GM12865 (cell line): ENCODE measurements around the gene LSM3.

Source experiments
- DNase-seq: peaks from one replicate; pipeline ENCODE4 v3.0.0; 2010; ENCODE audit warnings: low read depth
- H3K4me3 ChIP-seq: 2 replicates; pipeline ENCODE4 v1.5.1; 2011; ENCODE audit warnings: mild to moderate bottlenecking, low read depth, low read length, control low read depth
- TF ChIP-seq, protein P1 (sequence below): IDR thresholded peaks from 2 replicates; pipeline ENCODE4 v1.5.1; 2011; ENCODE audit warnings: low read length, control low read depth, low read depth, inconsistent platforms; ENCODE audit not compliant: insufficient read depth; ENCODE audit errors: missing control alignments

LSM3 gene

DNA sequence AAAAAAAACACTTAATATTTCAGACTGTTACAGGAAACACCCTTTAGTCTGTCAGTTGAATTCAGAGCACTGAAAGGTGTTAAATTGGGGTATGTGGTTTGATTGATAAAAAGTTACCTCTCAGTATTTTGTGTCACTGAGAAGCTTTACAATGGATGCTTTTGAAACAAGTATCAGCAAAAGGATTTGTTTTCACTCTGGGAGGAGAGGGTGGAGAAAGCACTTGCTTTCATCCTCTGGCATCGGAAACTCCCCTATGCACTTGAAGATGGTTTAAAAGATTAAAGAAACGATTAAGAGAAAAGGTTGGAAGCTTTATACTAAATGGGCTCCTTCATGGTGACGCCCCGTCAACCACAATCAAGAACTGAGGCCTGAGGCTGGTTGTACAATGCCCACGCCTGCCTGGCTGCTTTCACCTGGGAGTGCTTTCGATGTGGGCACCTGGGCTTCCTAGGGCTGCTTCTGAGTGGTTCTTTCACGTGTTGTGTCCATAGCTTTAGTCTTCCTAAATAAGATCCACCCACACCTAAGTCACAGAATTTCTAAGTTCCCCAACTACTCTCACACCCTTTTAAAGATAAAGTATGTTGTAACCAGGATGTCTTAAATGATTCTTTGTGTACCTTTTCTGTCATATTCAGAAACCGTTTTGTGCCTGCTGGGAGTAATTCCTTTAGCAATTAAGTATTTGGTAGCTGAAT, 35.9 kb upstream of the LSM3 start:
- no peak overlapping the region for H3K4me3 ChIP-seq
- no peak for DNase-seq
- TF ChIP-seq, protein P1, sequence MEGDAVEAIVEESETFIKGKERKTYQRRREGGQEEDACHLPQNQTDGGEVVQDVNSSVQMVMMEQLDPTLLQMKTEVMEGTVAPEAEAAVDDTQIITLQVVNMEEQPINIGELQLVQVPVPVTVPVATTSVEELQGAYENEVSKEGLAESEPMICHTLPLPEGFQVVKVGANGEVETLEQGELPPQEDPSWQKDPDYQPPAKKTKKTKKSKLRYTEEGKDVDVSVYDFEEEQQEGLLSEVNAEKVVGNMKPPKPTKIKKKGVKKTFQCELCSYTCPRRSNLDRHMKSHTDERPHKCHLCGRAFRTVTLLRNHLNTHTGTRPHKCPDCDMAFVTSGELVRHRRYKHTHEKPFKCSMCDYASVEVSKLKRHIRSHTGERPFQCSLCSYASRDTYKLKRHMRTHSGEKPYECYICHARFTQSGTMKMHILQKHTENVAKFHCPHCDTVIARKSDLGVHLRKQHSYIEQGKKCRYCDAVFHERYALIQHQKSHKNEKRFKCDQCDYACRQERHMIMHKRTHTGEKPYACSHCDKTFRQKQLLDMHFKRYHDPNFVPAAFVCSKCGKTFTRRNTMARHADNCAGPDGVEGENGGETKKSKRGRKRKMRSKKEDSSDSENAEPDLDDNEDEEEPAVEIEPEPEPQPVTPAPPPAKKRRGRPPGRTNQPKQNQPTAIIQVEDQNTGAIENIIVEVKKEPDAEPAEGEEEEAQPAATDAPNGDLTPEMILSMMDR, result no peak

- no peak for DNase-seq
- no peak overlapping the region for H3K4me3 ChIP-seq
- TF ChIP-seq, protein P1, result no peak
Measured at GRCh38 chr3:14143271-14144225, 35.1 kb upstream of the LSM3 start.

DNA sequence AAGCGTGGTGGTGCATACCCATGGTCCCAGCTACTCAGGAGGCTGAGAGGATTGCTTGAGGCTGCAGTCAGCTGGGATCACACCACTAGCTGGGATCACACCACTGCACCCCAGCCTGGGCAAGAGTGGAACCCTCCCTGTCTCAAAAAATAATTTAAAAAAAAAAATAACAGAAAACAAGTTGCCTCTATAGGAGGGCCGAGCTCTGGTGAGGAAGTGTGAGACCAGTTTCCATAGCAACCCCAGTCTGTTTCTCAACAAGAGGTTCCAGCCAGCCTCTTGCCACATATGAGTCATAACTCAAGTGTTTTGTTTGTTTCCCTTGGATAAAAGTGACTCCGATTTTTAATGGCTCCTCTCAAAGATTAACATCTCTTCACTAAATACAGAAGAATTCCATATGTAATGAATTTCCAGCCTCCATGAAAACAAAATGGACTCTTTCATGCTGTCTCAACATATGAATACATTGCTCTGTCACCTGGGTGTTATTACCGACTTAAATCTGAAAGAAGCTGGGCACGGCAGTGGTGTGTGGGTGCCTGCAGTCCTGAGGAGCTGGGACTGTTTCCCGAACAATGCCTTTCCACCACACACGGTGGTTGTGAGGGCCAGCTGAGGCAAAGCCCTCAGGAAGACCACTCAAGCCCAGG, 34.1 kb upstream of the LSM3 start:
- DNase-seq, result peak; percentile 91
- no peak overlapping the region; the same call in 1 of the 2 replicates for H3K4me3 ChIP-seq
- TF ChIP-seq, protein P1, result no peak

DNA sequence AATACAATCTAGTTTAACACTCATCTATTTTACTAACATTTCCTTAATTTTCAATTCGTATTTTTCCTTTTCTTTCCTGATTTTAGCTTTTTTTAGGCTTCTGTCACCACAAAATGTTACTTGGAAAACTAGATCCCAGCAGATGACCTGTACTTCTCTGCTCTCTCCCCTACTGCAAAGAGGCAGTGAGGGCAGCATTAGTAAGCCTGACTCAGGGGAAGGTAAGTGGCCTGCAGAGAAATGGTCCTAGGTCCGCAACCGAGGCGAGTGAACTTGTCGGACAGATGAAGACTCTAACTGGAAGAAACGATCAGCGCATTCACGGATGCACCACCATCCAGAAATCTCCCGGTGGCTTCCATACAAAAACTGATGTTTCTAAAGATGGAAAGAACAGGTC, 33.4 kb upstream of the LSM3 start:
- H3K4me3 ChIP-seq, result no peak overlapping the region
- DNase-seq, result no peak
- TF ChIP-seq, protein P1, result no peak

DNA sequence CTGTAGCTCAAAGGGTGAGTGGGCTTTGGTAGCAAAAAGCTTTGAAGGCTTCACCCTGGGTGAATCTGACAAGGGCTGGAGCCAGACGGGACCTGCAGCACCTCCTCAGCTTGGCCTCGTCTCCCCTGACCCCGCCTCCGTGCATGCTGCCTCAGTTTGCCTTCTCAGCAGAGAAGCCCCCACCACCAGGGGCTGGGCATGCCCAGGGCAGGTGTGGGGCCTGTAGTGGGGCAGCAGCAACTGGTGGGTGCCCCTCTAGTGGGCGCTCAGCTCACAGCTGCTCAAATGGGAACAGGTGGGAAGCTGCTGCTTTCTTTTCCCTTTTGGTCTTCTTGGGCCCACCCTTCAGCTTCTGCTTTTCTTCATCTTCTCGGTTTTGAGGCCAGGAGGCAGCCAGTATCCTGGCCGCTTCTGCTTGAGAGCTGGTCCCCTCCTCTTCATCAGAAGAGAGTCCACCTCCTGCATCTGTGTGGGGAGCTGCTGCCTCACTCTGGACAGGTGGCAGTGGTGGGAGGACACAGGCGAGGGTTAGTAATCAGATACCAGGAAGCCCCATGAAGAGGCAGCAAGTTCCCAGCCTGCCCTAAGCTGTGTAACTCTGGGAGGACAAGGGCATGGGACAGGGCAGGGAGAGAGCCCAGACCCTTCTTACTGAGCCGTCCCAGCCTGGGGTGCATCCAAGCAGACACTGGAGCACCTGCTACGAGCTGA, 32.8 kb upstream of the LSM3 start:
- no peak for DNase-seq
- TF ChIP-seq, protein P1, result no peak
- H3K4me3 ChIP-seq, result no peak overlapping the region

DNA sequence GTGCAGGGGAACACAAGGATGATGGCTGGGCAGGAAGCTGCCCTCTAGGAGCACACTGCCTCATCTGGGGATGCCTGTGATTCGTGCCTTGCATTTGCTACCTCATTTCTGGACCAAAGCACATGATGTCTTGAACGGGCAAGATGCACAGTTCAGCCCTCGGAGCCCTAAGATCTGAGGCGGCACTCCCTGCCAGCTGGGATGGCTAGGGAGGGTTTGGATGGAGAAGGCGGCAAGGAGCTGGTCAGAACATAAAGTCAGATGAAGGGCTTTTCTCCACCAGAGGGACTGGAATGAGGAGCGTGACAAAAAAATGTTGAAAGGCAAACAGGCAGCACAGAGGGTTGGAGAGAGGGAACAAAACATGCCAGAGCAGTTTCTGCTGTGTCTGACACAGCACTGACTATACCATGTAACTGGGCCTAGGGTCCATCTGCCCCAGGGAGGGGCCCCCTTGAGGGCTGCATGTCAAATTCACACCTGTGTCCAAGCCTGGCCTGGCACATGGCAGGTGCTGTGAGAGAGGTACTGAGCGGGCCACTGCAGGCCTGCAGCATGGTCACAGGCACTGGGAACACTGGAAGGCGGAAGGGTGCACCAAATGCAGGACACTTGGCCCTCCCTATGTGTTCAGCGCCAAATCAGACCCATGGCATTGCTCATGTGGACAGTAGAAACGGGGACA, 32.1 kb upstream of the LSM3 start:
- no peak for DNase-seq
- H3K4me3 ChIP-seq, result no peak overlapping the region
- TF ChIP-seq, protein P1, result no peak
